Neural cell (in vitro differentiated cells): ENCODE measurements around the gene GSE1. TPM values are rescaled to one million over a fixed set of nuclear protein-coding genes. Genes with fewer than 3 reads are reported as not detected.

Experiments
- H2AFZ ChIP-seq: fragments of 200-600, 300-800 bp; sonication (generic), shearing (Covaris generic); 2 replicates; pipeline ENCODE4 v1.6.0; 2014; ENCODE audit warnings: low read depth, mild to moderate bottlenecking, antibody characterized with exemption, low read length, moderate library complexity
- H3F3A ChIP-seq: fragments of 200-600 bp; shearing (Covaris generic); 2 replicates; pipeline ENCODE4 v1.6.1; 2016; ENCODE audit warnings: mild to moderate bottlenecking, moderate library complexity, mixed read lengths, antibody characterized with exemption, low read length; ENCODE audit not compliant: insufficient read depth, poor library complexity, severe bottlenecking
- H3K27ac ChIP-seq: fragments of 200-600, 300-800 bp; sonication (generic), shearing (Covaris generic); 2 replicates; pipeline ENCODE4 v1.5.1; 2014; ENCODE audit warnings: mild to moderate bottlenecking, low read length, moderate library complexity
- H3K27me3 ChIP-seq: fragments of 300-800, 200-600 bp; sonication (generic), shearing (Covaris generic); 2 replicates; pipeline ENCODE4 v1.6.0; 2014; ENCODE audit warnings: mild to moderate bottlenecking, low read depth, low read length, moderate library complexity; ENCODE audit not compliant: insufficient read depth
- H3K36me3 ChIP-seq: fragments of 300-800, 200-600 bp; sonication (generic), shearing (Covaris generic); 2 replicates; pipeline ENCODE4 v1.5.1; 2014; ENCODE audit warnings: mild to moderate bottlenecking, antibody characterized with exemption, low read length, moderate library complexity; ENCODE audit not compliant: insufficient read depth
- H3K4me2 ChIP-seq: fragments of 300-800, 200-600 bp; sonication (generic), shearing (Covaris generic); 2 replicates; pipeline ENCODE4 v1.6.0; 2014; ENCODE audit warnings: mild to moderate bottlenecking, low read length
- H3K4me3 ChIP-seq: fragments of 300-800, 200-600 bp; sonication (generic), shearing (Covaris generic); 2 replicates; pipeline ENCODE4 v1.5.1; 2014; ENCODE audit warnings: mild to moderate bottlenecking, low read length, moderate library complexity
- H3K79me2 ChIP-seq: fragments of 200-600 bp; shearing (Covaris generic); replicated peaks from 2 replicates; pipeline ENCODE4 v1.6.0; 2014; ENCODE audit warnings: mild to moderate bottlenecking, low read length, moderate library complexity; ENCODE audit not compliant: insufficient read depth
- H3K9ac ChIP-seq: fragments of 300-800, 200-600 bp; sonication (generic), shearing (Covaris generic); 2 replicates; pipeline ENCODE4 v1.6.1; 2016; ENCODE audit warnings: mild to moderate bottlenecking, low read length, mixed read lengths
- H3K9me2 ChIP-seq: fragments of 200-600 bp; shearing (Covaris generic); 2 replicates; pipeline ENCODE4 v1.6.1; 2016; ENCODE audit warnings: mild to moderate bottlenecking, low read length, mixed read lengths; ENCODE audit not compliant: insufficient read depth
- H3K9me3 ChIP-seq: fragments of 200-600, 300-800 bp; sonication (generic), shearing (Covaris generic); 2 replicates; pipeline ENCODE4 v1.6.1; 2016; ENCODE audit warnings: mild to moderate bottlenecking, mixed run types, low read length, moderate library complexity, mixed read lengths
- H4K20me1 ChIP-seq: fragments of 200-600 bp; shearing (Covaris generic); 2 replicates; pipeline ENCODE4 v1.6.1; 2016; ENCODE audit warnings: mild to moderate bottlenecking, mixed run types; ENCODE audit not compliant: insufficient read depth
- CTCF ChIP-seq: fragments of 450-650 bp; IDR thresholded peaks from 2 replicates; pipeline ENCODE4 v1.5.1; 2014; ENCODE audit warnings: antibody characterized with exemption, mild to moderate bottlenecking, moderate library complexity; ENCODE audit not compliant: poor library complexity, severe bottlenecking
- EP300 ChIP-seq: fragments of 450-650 bp; conservative IDR thresholded peaks from 2 replicates; pipeline ENCODE4 v1.6.1; 2014; ENCODE audit warnings: antibody characterized with exemption, mild to moderate bottlenecking, moderate library complexity; ENCODE audit not compliant: poor library complexity, severe bottlenecking
- EZH2 ChIP-seq: fragments of 200-600, 300-800 bp; shearing (Covaris generic), sonication (generic); IDR thresholded peaks from 2 replicates; pipeline ENCODE4 v1.6.1; 2014; ENCODE audit warnings: antibody characterized with exemption, low read length, borderline replicate concordance, mild to moderate bottlenecking; ENCODE audit not compliant: insufficient read depth, poor library complexity, severe bottlenecking
- MXI1 ChIP-seq: fragments of 450-650 bp; conservative IDR thresholded peaks from 2 replicates; pipeline ENCODE4 v1.6.1; 2014; ENCODE audit warnings: antibody characterized with exemption, mild to moderate bottlenecking; ENCODE audit not compliant: poor library complexity, severe bottlenecking
- POLR2AphosphoS5 ChIP-seq: IDR thresholded peaks from 2 replicates; pipeline ENCODE4 v1.6.1; 2012
- RAD21 ChIP-seq: fragments of 450-650 bp; conservative IDR thresholded peaks from 2 replicates; pipeline ENCODE4 v1.6.1; 2014; ENCODE audit warnings: antibody characterized with exemption, mild to moderate bottlenecking, moderate library complexity
- REST ChIP-seq: IDR thresholded peaks from 2 replicates; pipeline ENCODE4 v1.6.1; 2012; ENCODE audit warnings: borderline replicate concordance
- SMC3 ChIP-seq: fragments of 450-650 bp; conservative IDR thresholded peaks from 2 replicates; pipeline ENCODE4 v1.6.1; 2014; ENCODE audit warnings: antibody characterized with exemption, mild to moderate bottlenecking, moderate library complexity; ENCODE audit not compliant: poor library complexity
- TAF1 ChIP-seq: IDR thresholded peaks from 2 replicates; pipeline ENCODE4 v1.6.1; 2012; ENCODE audit warnings: low read depth
- polyA plus RNA-seq: library from polyadenylated mRNA; depleted of rRNA; stranded (reverse); fragments of >200 nt; gene quantifications from 2 replicates; pipeline ENCODE4 v1.2.3, GENCODE V29; 2014

Gene GSE1
- polyA plus RNA-seq, 1 donor from 2014 or later = 35.6 TPM

- Histone ChIP-seq H3K9me3 (no peaks in the 10 kb centered on the region), H3K27me3 (no peaks in the 10 kb centered on the region), H3K4me3 (no peak overlapping the region), H3K9ac (no peak overlapping the region), H4K20me1 (no peaks in the 10 kb centered on the region), H3K36me3 (peaks cover 5% of the 10 kb centered on the region), H2AFZ (no peak overlapping the region), H3F3A (no peaks in the 10 kb centered on the region), H3K79me2 (no peaks in the 10 kb centered on the region), H3K4me2 (no peak overlapping the region), H3K27ac (no peak overlapping the region), H3K9me2 (no peaks in the 10 kb centered on the region)
- TF ChIP-seq MXI1 (no peak), POLR2AphosphoS5 (no peak), SMC3 (no peak), RAD21 (no peak), REST (no peak), TAF1 (no peak), EP300 (no peak), EZH2 (no peak), CTCF (no peak)
These were observed 63.3 kb downstream of the GSE1 start for GRCh38 chr16:85676466-85676865.

GRCh38 chr16:85677383-85677967, 64.4 kb downstream of the GSE1 start:
- no peak overlapping the region for H3K4me3 ChIP-seq
- H3K9ac ChIP-seq = no peak overlapping the region
- no peaks in the 10 kb centered on the region for H3K9me3 ChIP-seq
- H3K4me2 ChIP-seq = no peak overlapping the region
- no peaks in the 10 kb centered on the region for H4K20me1 ChIP-seq
- no peak overlapping the region for H2AFZ ChIP-seq
- no peaks in the 10 kb centered on the region for H3K27me3 ChIP-seq
- no peaks in the 10 kb centered on the region for H3K79me2 ChIP-seq
- TF ChIP-seq MXI1 (no peak), EZH2 (no peak), EP300 (no peak), TAF1 (no peak), POLR2AphosphoS5 (peak; percentile 4), SMC3 (no peak)
- peaks cover 5% of the 10 kb centered on the region for H3K36me3 ChIP-seq
- no peaks in the 10 kb centered on the region for H3F3A ChIP-seq
- H3K27ac ChIP-seq = no peak overlapping the region
- no peaks in the 10 kb centered on the region for H3K9me2 ChIP-seq
